Calu3 (cell line): ENCODE measurements around the gene RNU6-9. TPM values are rescaled to one million over a fixed set of nuclear protein-coding genes. Genes with fewer than 3 reads are reported as not detected.
"Not testable (repeated sequence)": the region's sequence is repeated elsewhere in the genome, so short reads cannot be mapped to it uniquely, and the experiment has no call there.

Experiments
- BruUV-seq: library from RNA; stranded (reverse); fragments of 400-500 nt; replicated peaks from 2 replicates; lab custom pipeline; 2021; lab: Mats Ljungman, UMichigan
- CTCF ChIA-PET: fragments of 300-600 bp; sonication (Branson Sonifier 250); formaldehyde crosslinking; loops from one replicate; lab custom pipeline; 2022; ENCODE audit warnings: antibody characterized with exemption; lab: Charles Lee
- DNase-seq: peaks from one replicate; pipeline ENCODE4 v3.0.0; 2022
- H3K27ac Mint-ChIP-seq: one replicate; pipeline ENCODE4 v1.8.0; 2022; ENCODE audit warnings: mixed read lengths; ENCODE audit not compliant: unreplicated experiment
- H3K27me3 Mint-ChIP-seq: one replicate; pipeline ENCODE4 v1.8.0; 2022; ENCODE audit warnings: mixed read lengths; ENCODE audit not compliant: unreplicated experiment
- H3K36me3 Mint-ChIP-seq: one replicate; pipeline ENCODE4 v1.8.0; 2022; ENCODE audit warnings: mild to moderate bottlenecking, moderate library complexity, mixed read lengths; ENCODE audit not compliant: insufficient read depth, unreplicated experiment
- H3K4me1 Mint-ChIP-seq: one replicate; pipeline ENCODE4 v1.8.0; 2022; ENCODE audit warnings: mild to moderate bottlenecking, low read depth, mixed read lengths; ENCODE audit not compliant: unreplicated experiment
- H3K4me3 Mint-ChIP-seq: one replicate; pipeline ENCODE4 v1.8.0; 2022; ENCODE audit warnings: mild to moderate bottlenecking, low read depth, moderate library complexity, mixed read lengths; ENCODE audit not compliant: unreplicated experiment
- H3K9me3 Mint-ChIP-seq: one replicate; pipeline ENCODE4 v1.8.0; 2022; ENCODE audit warnings: low read depth, mixed read lengths; ENCODE audit not compliant: unreplicated experiment
- intact Hi-C: fragments of 100-400 bp; cut with micrococcal nuclease; formaldehyde crosslinking; loops from one replicate; pipeline ENCODE4 v1.10.0; 2022; ENCODE audit not compliant: unreplicated experiment
- total RNA-seq: library from RNA; stranded (reverse); gene quantifications from 2 replicates; pipeline ENCODE4 v1.2.3, GENCODE V29; 2022
- TF ChIP-seq, protein P1 (sequence below): fragments of 200-600 bp; IDR thresholded peaks from one replicate; pipeline ENCODE4 v1.8.0; 2022; ENCODE audit warnings: antibody characterized with exemption; ENCODE audit not compliant: unreplicated experiment

RNU6-9 gene
- total RNA-seq, 1 experiment from 2014 or later = not detected

- Mint-ChIP-seq H3K27ac (no peak overlapping the region), H3K4me3 (no peak overlapping the region), H3K4me1 (no peaks in the 10 kb centered on the region), H3K27me3 (no peaks in the 10 kb centered on the region), H3K36me3 (peaks cover 47% of the 10 kb centered on the region), H3K9me3 (no peaks in the 10 kb centered on the region)
- TF ChIP-seq, protein P1, sequence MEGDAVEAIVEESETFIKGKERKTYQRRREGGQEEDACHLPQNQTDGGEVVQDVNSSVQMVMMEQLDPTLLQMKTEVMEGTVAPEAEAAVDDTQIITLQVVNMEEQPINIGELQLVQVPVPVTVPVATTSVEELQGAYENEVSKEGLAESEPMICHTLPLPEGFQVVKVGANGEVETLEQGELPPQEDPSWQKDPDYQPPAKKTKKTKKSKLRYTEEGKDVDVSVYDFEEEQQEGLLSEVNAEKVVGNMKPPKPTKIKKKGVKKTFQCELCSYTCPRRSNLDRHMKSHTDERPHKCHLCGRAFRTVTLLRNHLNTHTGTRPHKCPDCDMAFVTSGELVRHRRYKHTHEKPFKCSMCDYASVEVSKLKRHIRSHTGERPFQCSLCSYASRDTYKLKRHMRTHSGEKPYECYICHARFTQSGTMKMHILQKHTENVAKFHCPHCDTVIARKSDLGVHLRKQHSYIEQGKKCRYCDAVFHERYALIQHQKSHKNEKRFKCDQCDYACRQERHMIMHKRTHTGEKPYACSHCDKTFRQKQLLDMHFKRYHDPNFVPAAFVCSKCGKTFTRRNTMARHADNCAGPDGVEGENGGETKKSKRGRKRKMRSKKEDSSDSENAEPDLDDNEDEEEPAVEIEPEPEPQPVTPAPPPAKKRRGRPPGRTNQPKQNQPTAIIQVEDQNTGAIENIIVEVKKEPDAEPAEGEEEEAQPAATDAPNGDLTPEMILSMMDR = no peak
- no TSS peak for BruUV-seq
- CTCF ChIA-PET = no interaction called here
- intact Hi-C loops = no loop called here
- no peak for DNase-seq
Measured at GRCh38 chr19:887599-887998, 5.7 kb upstream of the RNU6-9 start.

DNA sequence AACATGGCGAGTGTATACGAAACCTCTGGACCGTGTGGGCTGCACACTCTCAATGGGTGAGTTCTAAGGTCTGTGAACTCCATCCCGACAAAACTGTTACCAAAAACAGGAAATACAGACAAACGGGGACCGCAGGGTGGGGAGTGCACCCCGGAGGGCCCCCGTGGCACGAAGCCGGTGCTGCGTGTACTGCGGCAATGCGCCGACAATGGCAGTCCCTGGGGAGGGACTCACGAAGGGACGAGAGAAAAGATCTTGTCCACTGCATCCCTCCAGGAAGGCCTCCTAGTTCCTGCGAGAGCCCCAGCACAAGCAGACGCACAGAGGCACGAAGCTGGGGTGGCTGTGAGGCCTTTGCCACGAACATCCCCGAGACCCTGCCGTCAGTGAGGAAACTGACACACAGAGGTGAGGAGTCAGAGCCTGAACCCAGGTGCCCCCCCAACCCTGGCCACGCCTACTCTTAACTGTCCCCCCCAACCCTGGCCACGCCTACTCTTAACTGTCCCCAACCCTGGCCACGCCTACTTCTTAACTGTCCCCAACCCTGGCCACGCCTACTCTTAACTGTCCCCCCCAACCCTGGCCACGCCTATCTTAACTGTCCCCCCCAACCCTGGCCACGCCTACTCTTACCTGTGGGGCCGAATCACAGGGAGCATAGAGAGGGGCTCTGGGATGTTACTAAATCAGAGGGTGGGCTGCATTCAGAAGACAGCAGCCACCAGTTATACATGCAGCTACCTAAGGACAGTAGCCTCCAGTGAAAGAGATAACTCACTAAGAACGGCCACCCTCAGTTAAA, 4.5 kb upstream of the RNU6-9 start:
- CTCF ChIA-PET = no interaction called here
- BruUV-seq = no TSS peak
- no peaks in the 10 kb centered on the region for H3K27me3 Mint-ChIP-seq

GRCh38 chr19:889662-890295, 3.5 kb upstream of the RNU6-9 start:
- H3K27ac Mint-ChIP-seq = no peak overlapping the region
- DNase-seq = no peak
- H3K27me3 Mint-ChIP-seq = no peaks in the 10 kb centered on the region
- intact Hi-C loops = no loop called here
- TF ChIP-seq, protein P1 = no peak
- CTCF ChIA-PET = no interaction called here
- peaks cover 50% of the 10 kb centered on the region for H3K36me3 Mint-ChIP-seq
- no peaks in the 10 kb centered on the region for H3K9me3 Mint-ChIP-seq
- no TSS peak for BruUV-seq
- no peak overlapping the region for H3K4me3 Mint-ChIP-seq
- H3K4me1 Mint-ChIP-seq = no peaks in the 10 kb centered on the region

More for the DNA sequence above, 4.5 kb upstream of the RNU6-9 start:
- H3K27ac Mint-ChIP-seq = no peak overlapping the region
- peaks cover 51% of the 10 kb centered on the region for H3K36me3 Mint-ChIP-seq
- no peaks in the 10 kb centered on the region for H3K4me1 Mint-ChIP-seq
- intact Hi-C loops = no loop called here
- no peak overlapping the region for H3K4me3 Mint-ChIP-seq
- no peaks in the 10 kb centered on the region for H3K9me3 Mint-ChIP-seq
- TF ChIP-seq, protein P1 = no peak
- DNase-seq = no peak

DNA sequence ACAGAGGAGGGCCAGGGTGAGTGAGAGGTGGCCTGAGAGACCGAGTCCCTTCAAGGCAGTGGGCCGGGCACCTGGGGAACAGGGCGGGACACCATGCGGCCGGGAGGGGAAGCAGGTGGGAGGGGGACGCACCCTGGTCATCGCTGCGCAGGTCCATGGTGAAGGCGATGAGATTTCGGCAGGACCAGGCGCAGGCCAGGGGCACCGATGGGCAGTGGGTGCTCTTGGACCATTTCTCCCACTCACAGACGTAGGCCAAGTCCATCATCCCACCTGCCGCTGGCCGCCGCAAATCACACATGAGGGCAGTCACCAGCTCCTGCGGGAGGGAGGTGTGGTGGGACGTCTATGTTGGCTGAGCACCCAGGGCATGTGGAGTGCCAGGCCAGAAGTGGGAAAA, 2.5 kb upstream of the RNU6-9 start:
- no peaks in the 10 kb centered on the region for H3K4me1 Mint-ChIP-seq
- BruUV-seq = no TSS peak
- peaks cover 50% of the 10 kb centered on the region for H3K36me3 Mint-ChIP-seq
- TF ChIP-seq, protein P1 = no peak
- no peaks in the 10 kb centered on the region for H3K27me3 Mint-ChIP-seq
- intact Hi-C loops = no loop called here
- no peak for DNase-seq
- CTCF ChIA-PET = no interaction called here
- no peak overlapping the region for H3K27ac Mint-ChIP-seq
- H3K9me3 Mint-ChIP-seq = no peaks in the 10 kb centered on the region
- peak overlapping the region; percentile 39 for H3K4me3 Mint-ChIP-seq

DNA sequence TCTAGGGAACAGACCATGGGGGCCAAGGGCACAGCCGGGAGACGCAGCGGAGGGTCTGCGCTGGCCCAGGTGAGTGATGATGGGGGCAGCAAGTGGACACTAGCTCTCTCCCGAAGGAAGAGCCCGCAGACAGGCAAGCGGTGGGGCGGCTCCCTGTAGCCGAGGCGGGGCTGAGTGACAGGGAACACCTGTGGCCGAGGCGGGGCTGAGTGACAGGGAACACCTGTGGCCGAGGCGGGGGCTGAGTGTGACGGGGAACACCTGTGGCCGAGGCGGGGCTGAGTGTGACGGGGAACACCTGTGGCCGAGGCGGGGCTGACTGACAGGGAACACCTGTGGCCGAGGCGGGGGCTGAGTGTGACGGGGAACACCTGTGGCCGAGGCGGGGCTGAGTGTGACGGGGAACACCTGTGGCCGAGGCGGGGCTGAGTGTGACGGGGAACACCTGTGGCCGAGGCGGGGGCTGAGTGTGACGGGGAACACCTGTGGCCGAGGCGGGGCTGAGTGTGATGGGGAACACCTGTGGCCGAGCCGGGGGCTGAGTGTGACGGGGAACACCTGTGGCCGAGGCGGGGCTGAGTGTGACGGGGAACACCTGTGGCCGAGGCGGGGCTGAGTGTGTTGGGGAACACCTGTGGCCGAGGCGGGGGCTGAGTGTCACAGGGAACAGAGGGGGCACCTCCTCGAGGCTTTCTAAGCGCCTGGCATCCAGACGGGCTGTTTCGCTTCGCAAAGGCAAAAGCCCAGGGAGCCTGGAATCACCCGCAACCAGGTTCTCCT, 1.7 kb upstream of the RNU6-9 start:
- H3K4me3 Mint-ChIP-seq = peak overlapping the region; percentile 78
- H3K27ac Mint-ChIP-seq, H3K9me3 Mint-ChIP-seq, H3K4me1 Mint-ChIP-seq, DNase-seq, BruUV-seq, intact Hi-C loops, CTCF ChIA-PET, H3K27me3 Mint-ChIP-seq: not testable (repeated sequence)
- H3K36me3 Mint-ChIP-seq = peaks cover 58% of the 10 kb centered on the region
